ENCODE results near the gene TNNC1. TPM values are rescaled to one million over a fixed set of nuclear protein-coding genes. Genes with fewer than 3 reads are reported as not detected.

The TNNC1 gene
- total RNA-seq, 1 experiment from 2014 or later, result 5.6 TPM

DNA sequence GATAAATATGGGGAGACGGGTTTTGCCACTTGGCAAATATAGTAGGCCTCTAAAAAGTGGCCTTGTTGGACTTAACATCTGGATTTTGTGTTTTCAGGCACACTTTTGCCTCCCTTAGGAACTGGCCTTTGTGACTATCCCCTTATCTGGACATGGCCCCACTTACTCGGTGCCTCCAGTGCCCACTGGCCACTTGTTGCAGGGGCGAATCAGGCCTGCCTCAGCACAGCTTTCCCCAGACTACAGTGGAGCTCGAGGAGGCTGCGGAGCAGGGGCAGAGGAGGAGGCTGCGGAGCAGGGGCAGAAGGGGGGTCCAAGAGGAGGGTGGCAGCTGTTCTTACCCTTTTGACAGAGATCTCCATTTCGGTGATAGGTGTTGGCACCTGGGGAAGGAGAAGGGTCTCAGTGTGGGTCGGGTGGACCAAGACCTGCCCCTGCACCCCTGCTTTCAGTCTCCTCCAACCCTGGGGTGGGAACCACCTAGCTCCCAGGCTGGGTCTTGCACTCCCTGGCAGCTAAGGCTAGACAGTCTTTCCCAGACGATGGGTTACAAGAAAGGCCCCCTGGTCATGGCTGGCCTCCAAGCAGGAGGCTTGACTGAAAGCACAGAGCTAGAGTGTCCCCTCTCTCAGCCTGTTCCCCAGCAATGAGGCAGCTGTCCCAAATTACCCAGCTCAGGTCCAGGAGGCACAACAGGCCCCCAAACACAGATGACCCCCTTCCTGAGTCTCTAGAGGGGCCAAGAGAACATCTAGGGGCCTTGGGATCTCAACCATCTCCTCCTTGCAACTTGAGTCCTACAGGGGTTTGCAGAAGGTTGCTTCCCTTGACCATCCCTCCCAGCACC lies 15.0 kb downstream of the TNNC1 start:
- H3K36me3 Mint-ChIP-seq, result no peaks in the 10 kb centered on the region
- H3K4me1 Mint-ChIP-seq, result peaks cover 7% of the 10 kb centered on the region; the same call in 1 of the 2 replicates
- ChIA-PET CTCF (interaction anchor here (0.6 to 1.9 kb wide), 5 partner anchors 8 to 360 kb away, joined by 3 to 6 read pairs (median 3); no protein-coding TSS in a partner anchor), POLR2A (no interaction called here)
- no peak overlapping the region for H3K4me3 Mint-ChIP-seq
- DNase-seq (ENCODE audit: low spot score) (no peak), ATAC-seq (no peak)
- H3K27ac Mint-ChIP-seq, result no peak overlapping the region
- H3K27me3 Mint-ChIP-seq (ENCODE audit: low read depth), result no peaks in the 10 kb centered on the region
- no peaks in the 10 kb centered on the region for H3K9me3 Mint-ChIP-seq
- no peak for TF ChIP-seq RORB (CRISPR knock-in tag; IDR thresholded peaks at IDR 0.05)
- TF ChIP-seq, protein P1, sequence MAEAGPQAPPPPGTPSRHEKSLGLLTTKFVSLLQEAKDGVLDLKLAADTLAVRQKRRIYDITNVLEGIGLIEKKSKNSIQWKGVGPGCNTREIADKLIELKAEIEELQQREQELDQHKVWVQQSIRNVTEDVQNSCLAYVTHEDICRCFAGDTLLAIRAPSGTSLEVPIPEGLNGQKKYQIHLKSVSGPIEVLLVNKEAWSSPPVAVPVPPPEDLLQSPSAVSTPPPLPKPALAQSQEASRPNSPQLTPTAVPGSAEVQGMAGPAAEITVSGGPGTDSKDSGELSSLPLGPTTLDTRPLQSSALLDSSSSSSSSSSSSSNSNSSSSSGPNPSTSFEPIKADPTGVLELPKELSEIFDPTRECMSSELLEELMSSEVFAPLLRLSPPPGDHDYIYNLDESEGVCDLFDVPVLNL (CRISPR knock-in tag; IDR thresholded peaks at IDR 0.05; ENCODE audit: borderline replicate concordance, low read depth), result no peak
- TF ChIP-seq, protein P2, sequence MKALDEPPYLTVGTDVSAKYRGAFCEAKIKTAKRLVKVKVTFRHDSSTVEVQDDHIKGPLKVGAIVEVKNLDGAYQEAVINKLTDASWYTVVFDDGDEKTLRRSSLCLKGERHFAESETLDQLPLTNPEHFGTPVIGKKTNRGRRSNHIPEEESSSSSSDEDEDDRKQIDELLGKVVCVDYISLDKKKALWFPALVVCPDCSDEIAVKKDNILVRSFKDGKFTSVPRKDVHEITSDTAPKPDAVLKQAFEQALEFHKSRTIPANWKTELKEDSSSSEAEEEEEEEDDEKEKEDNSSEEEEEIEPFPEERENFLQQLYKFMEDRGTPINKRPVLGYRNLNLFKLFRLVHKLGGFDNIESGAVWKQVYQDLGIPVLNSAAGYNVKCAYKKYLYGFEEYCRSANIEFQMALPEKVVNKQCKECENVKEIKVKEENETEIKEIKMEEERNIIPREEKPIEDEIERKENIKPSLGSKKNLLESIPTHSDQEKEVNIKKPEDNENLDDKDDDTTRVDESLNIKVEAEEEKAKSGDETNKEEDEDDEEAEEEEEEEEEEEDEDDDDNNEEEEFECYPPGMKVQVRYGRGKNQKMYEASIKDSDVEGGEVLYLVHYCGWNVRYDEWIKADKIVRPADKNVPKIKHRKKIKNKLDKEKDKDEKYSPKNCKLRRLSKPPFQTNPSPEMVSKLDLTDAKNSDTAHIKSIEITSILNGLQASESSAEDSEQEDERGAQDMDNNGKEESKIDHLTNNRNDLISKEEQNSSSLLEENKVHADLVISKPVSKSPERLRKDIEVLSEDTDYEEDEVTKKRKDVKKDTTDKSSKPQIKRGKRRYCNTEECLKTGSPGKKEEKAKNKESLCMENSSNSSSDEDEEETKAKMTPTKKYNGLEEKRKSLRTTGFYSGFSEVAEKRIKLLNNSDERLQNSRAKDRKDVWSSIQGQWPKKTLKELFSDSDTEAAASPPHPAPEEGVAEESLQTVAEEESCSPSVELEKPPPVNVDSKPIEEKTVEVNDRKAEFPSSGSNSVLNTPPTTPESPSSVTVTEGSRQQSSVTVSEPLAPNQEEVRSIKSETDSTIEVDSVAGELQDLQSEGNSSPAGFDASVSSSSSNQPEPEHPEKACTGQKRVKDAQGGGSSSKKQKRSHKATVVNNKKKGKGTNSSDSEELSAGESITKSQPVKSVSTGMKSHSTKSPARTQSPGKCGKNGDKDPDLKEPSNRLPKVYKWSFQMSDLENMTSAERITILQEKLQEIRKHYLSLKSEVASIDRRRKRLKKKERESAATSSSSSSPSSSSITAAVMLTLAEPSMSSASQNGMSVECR (CRISPR knock-in tag; IDR thresholded peaks at IDR 0.05; ENCODE audit: borderline replicate concordance), result no peak
- no peak for TF ChIP-seq ZNF121 (CRISPR knock-in tag; IDR thresholded peaks at IDR 0.05)
- no peak for TF ChIP-seq SMAD4 (CRISPR knock-in tag; IDR thresholded peaks at IDR 0.05)
- TF ChIP-seq ETV6 (CRISPR knock-in tag; IDR thresholded peaks at IDR 0.05), result no peak
- TF ChIP-seq USF1 (CRISPR knock-in tag; IDR thresholded peaks at IDR 0.05), result no peak
- TF ChIP-seq TCF7 (CRISPR knock-in tag; IDR thresholded peaks at IDR 0.05; ENCODE audit: low read depth), result no peak
- no peak for TF ChIP-seq NFATC4 (CRISPR knock-in tag; IDR thresholded peaks at IDR 0.05)
- no peak for TF ChIP-seq CBFB (CRISPR knock-in tag; IDR thresholded peaks at IDR 0.05; ENCODE audit: low read depth)
- TF ChIP-seq NFE2L1 (CRISPR knock-in tag; IDR thresholded peaks at IDR 0.05), result no peak
- TF ChIP-seq CDX4 (CRISPR knock-in tag; IDR thresholded peaks at IDR 0.05; ENCODE audit: borderline replicate concordance), result no peak
- TF ChIP-seq EMX1 (CRISPR knock-in tag; IDR thresholded peaks at IDR 0.05), result no peak
- TF ChIP-seq PRRX2 (CRISPR knock-in tag; IDR thresholded peaks at IDR 0.05), result no peak
- TF ChIP-seq ZNF423 (CRISPR knock-in tag; IDR thresholded peaks at IDR 0.05), result no peak

- peaks cover 8% of the 10 kb centered on the region; the same call in 1 of the 2 replicates for H3K4me1 Mint-ChIP-seq
These were observed 15.8 kb downstream of the TNNC1 start for GRCh38 chr3:52438104-52438376.

More at GRCh38 chr3:52438104-52438376, 15.8 kb downstream of the TNNC1 start:
- H3K27ac Mint-ChIP-seq, result no peak overlapping the region
- H3K4me3 Mint-ChIP-seq, result no peak overlapping the region
- DNase-seq (ENCODE audit: low spot score) (no peak), ATAC-seq (no peak)
- H3K27me3 Mint-ChIP-seq (ENCODE audit: low read depth), result no peaks in the 10 kb centered on the region
- CTCF ChIA-PET, result interaction anchor here (0.8 to 1.9 kb wide), 2 partner anchors 26 to 53 kb away, joined by 3 to 6 read pairs; no protein-coding TSS in a partner anchor
- TF ChIP-seq TEAD4 (CRISPR knock-in tag; IDR thresholded peaks at IDR 0.05), result no peak
- no peak for TF ChIP-seq HMGXB4 (CRISPR knock-in tag; IDR thresholded peaks at IDR 0.05)
- no peaks in the 10 kb centered on the region for H3K9me3 Mint-ChIP-seq
- POLR2A ChIA-PET, result no interaction called here
- no peaks in the 10 kb centered on the region for H3K36me3 Mint-ChIP-seq

All from WTC11 (cell line).